Naive thymus-derived CD4-positive, alpha-beta T cell (primary cell): Measurements from ENCODE around the gene EIF2AK2. TPM values are rescaled to one million over a fixed set of nuclear protein-coding genes. Genes with fewer than 3 reads are reported as not detected.

Experiments used
- ATAC-seq: fragments of 150-1000 bp; cut with Tn5 transposase; 2 replicates; pipeline ENCODE4 v1.10.0; 2021; ENCODE audit warnings: mild to moderate bottlenecking, moderate library complexity
- CTCF ChIA-PET: fragments of 350-600 bp; sonication (Branson Sonifier 250); formaldehyde crosslinking; loops from one replicate; lab custom pipeline; 2021; ENCODE audit warnings: antibody characterized with exemption; lab: Charles Lee
- POLR2A ChIA-PET: fragments of 350-600 bp; sonication (Branson Sonifier 250); formaldehyde crosslinking; loops from one replicate; lab custom pipeline; 2021; ENCODE audit warnings: antibody characterized with exemption, inconsistent platforms; lab: Charles Lee
- DNase-seq, 9 donors: peaks; one replicate each; pipeline versions ENCODE4 v3.0.0 to v3.0.0-alpha.2; 2020 to 2022; ENCODE audit warnings: mixed read lengths in 1 of 9
- H3K27ac ChIP-seq: one replicate; pipeline ENCODE4 v1.7.0; 2013; ENCODE audit warnings: mild to moderate bottlenecking, low read depth, low read length, moderate library complexity
- H3K27me3 ChIP-seq, 2 donors: one replicate each; pipeline ENCODE4 v1.7.0; 2013; ENCODE audit warnings: low read length in 2 of 2, mild to moderate bottlenecking in 2 of 2, moderate library complexity in 2 of 2; ENCODE audit not compliant: control insufficient read depth in 2 of 2, insufficient read depth in 2 of 2
- H3K36me3 ChIP-seq, 3 experiments: 1 replicate in 2 of 3; 2 replicates in 1 of 3; pipeline ENCODE4 v1.7.0; 2013; ENCODE audit warnings: low read length in 3 of 3, mild to moderate bottlenecking in 3 of 3, moderate library complexity in 1 of 3; ENCODE audit not compliant: insufficient read depth in 3 of 3, control insufficient read depth in 2 of 3
- H3K4me1 ChIP-seq, 2 donors: one replicate each; pipeline ENCODE4 v1.7.0; 2013; ENCODE audit warnings: low read length in 2 of 2, mild to moderate bottlenecking in 2 of 2, moderate library complexity in 1 of 2; ENCODE audit not compliant: control insufficient read depth in 2 of 2, insufficient read depth in 2 of 2
- H3K4me3 ChIP-seq: 2 replicates; pipeline ENCODE4 v1.7.0; 2013; ENCODE audit warnings: mild to moderate bottlenecking, low read length
- H3K9me3 ChIP-seq, 3 experiments: 1 replicate in 2 of 3; 2 replicates in 1 of 3; pipeline ENCODE4 v1.7.0; 2013; ENCODE audit warnings: low read length in 3 of 3; ENCODE audit not compliant: control insufficient read depth in 2 of 3
- H3K27ac Mint-ChIP-seq, 9 donors: one replicate each; pipeline ENCODE4 v1.8.0; 2020 to 2022; ENCODE audit warnings: mixed read lengths in 9 of 9, mild to moderate bottlenecking in 8 of 9, moderate library complexity in 5 of 9, inconsistent platforms in 2 of 9
- H3K27me3 Mint-ChIP-seq, 5 donors: one replicate each; pipeline ENCODE4 v1.8.0; 2021 to 2022; ENCODE audit warnings: mixed read lengths in 5 of 5, mild to moderate bottlenecking in 1 of 5
- H3K36me3 Mint-ChIP-seq, 5 donors: one replicate each; pipeline ENCODE4 v1.8.0; 2020 to 2022; ENCODE audit warnings: mixed read lengths in 5 of 5, mild to moderate bottlenecking in 3 of 5, inconsistent platforms in 1 of 5
- H3K4me1 Mint-ChIP-seq, 7 donors: one replicate each; pipeline ENCODE4 v1.8.0; 2020 to 2022; ENCODE audit warnings: mixed read lengths in 7 of 7, mild to moderate bottlenecking in 3 of 7, inconsistent platforms in 1 of 7
- H3K4me3 Mint-ChIP-seq, 10 donors: one replicate each; pipeline ENCODE4 v1.8.0; 2020 to 2022; ENCODE audit warnings: mild to moderate bottlenecking in 10 of 10, mixed read lengths in 10 of 10, moderate library complexity in 6 of 10, inconsistent platforms in 2 of 10
- H3K9me3 Mint-ChIP-seq, 11 donors: one replicate each; pipeline ENCODE4 v1.8.0; 2020 to 2022; ENCODE audit warnings: mixed read lengths in 11 of 11, mild to moderate bottlenecking in 4 of 11, inconsistent platforms in 1 of 11, moderate library complexity in 1 of 11
- intact Hi-C, 2 donors: fragments of 100-400 bp; cut with micrococcal nuclease; formaldehyde crosslinking; loops; one replicate each; pipeline ENCODE4 v1.15.1; 2023
- polyA plus RNA-seq, 2 donors: library from polyadenylated mRNA; unstranded; fragments of 300-500 nt; fragmentation: Illumina TruSeq; gene quantifications; one replicate each; pipeline ENCODE4 v1.2.3, GENCODE V29; 2021
- total RNA-seq, 6 experiments: library from RNA in 5 of 6; stranded (reverse) in 5 of 6; gene quantifications; 1 replicate in 5 of 6; 2 replicates in 1 of 6; pipeline ENCODE4 v1.2.3 and lab custom pipeline; 2021 to 2026

The EIF2AK2 gene
- total and polyA plus RNA-seq, 7 experiments from 2014 or later: 20.4 to 91.9 (median 23.5) TPM

DNA sequence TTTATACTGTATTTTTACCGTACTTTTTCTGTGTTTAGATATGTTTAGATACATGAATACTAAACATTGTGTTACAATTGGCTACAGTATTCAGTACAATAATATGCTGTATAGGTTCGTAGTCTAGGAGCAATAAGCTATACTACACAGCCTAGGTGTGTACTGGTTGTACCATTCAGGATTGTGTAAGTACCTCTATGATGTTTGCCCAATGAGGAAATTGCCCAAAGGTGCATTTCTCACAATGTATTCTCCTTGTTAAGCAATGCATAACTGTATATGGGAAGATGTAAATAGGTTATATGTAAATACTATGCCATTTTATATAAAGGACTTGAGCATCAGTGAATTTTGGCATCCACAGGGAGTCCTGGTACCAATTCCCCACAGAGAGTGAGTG is 10.7 kb downstream of the EIF2AK2 start:
- ChIA-PET CTCF (no interaction called here), POLR2A (no interaction called here)
- H3K9me3 ChIP-seq: no peaks in the 10 kb centered on the region
- Mint-ChIP-seq H3K27me3 (no peaks in the 10 kb centered on the region), H3K4me1 (peaks cover 4 to 27% (median 21%) of the 10 kb centered on the region in 7 donors), H3K27ac (no peak overlapping the region), H3K4me3 (no peak overlapping the region), H3K9me3 (no peaks in the 10 kb centered on the region), H3K36me3 (peaks cover 8 to 36% (median 30%) of the 10 kb centered on the region in 5 donors)
- ATAC-seq: no peak
- peaks cover 0 to 32% (median 0%) of the 10 kb centered on the region in 3 experiments for H3K36me3 ChIP-seq
- H3K27me3 ChIP-seq: no peaks in the 10 kb centered on the region
- no peak overlapping the region for H3K4me3 ChIP-seq
- intact Hi-C loops: loop anchor here in 1 of 2 donors (5.0 kb wide), 1 partner anchor 39 kb away; no protein-coding TSS in a partner anchor
- H3K27ac ChIP-seq: no peak overlapping the region
- peaks cover 0 to 7% of the 10 kb centered on the region in 2 donors for H3K4me1 ChIP-seq
- no peak for DNase-seq

- H3K27ac Mint-ChIP-seq: no peak overlapping the region
- POLR2A ChIA-PET: no interaction called here
- Histone ChIP-seq H3K9me3 (no peaks in the 10 kb centered on the region), H3K27me3 (no peaks in the 10 kb centered on the region), H3K27ac (no peak overlapping the region), H3K4me3 (no peak overlapping the region), H3K4me1 (no peaks in the 10 kb centered on the region), H3K36me3 (peaks cover 0 to 50% (median 0%) of the 10 kb centered on the region in 3 experiments)
- H3K27me3 Mint-ChIP-seq: no peaks in the 10 kb centered on the region
- CTCF ChIA-PET: no interaction called here
- peaks cover 0 to 13% (median 6%) of the 10 kb centered on the region in 7 donors for H3K4me1 Mint-ChIP-seq
- peaks cover 14 to 50% (median 43%) of the 10 kb centered on the region in 5 donors for H3K36me3 Mint-ChIP-seq
- DNase-seq (no peak), ATAC-seq (no peak)
- H3K4me3 Mint-ChIP-seq: no peak overlapping the region
- H3K9me3 Mint-ChIP-seq: no peaks in the 10 kb centered on the region
- intact Hi-C loops: no loop called here
Observed at GRCh38 chr2:37143974-37144373, 12.8 kb downstream of the EIF2AK2 start.

DNA sequence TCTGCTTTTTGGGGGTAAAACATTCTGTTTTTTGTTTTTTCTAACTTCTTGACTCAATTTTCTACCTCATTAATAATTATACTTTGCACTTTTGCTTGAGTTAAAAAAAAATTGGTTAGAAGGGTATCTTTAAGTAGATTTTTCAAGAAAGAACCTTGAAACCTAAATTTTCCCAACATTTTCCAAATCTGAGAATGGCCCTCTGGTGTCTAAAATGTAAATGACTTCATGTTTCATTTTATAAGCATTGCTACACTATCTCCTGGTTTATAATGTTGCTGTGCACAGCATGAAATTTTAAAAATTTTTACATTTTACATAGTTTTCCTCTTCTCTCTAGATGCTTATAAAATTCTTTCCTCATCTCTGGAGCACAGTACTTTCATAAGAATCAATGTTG is 14.2 kb downstream of the EIF2AK2 start:
- Histone ChIP-seq H3K9me3 (no peaks in the 10 kb centered on the region), H3K27me3 (no peaks in the 10 kb centered on the region), H3K27ac (no peak overlapping the region), H3K4me1 (no peaks in the 10 kb centered on the region), H3K4me3 (no peak overlapping the region), H3K36me3 (peaks cover 0 to 55% (median 7%) of the 10 kb centered on the region in 3 experiments)
- Mint-ChIP-seq H3K4me3 (no peak overlapping the region), H3K27ac (no peak overlapping the region), H3K4me1 (peaks cover 0 to 4% (median 0%) of the 10 kb centered on the region in 7 donors), H3K27me3 (no peaks in the 10 kb centered on the region), H3K36me3 (peaks cover 14 to 44% (median 38%) of the 10 kb centered on the region in 5 donors), H3K9me3 (no peaks in the 10 kb centered on the region)
- ChIA-PET POLR2A (no interaction called here), CTCF (no interaction called here)
- DNase-seq: no peak
- intact Hi-C loops: no loop called here
- no peak for ATAC-seq

DNA sequence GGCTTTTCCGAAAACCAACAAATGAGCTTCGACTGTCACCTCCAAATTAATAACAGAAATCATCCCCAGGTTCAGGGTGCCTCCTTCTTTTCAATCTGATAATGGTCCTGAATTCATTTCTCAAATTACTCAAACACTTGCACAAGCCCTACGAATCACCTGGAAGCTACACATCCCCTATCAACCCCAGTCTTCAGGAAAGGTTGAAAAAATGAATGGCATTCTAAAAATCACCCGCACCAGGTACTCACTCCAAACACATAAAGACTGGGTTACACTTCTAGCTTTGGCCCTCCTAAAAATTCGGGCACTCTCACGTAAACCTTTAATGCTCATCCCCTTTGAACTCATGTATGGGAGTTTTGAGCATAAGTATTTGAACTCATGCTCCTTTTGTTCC is 23.9 kb downstream of the EIF2AK2 start:
- CTCF ChIA-PET: no interaction called here
- Mint-ChIP-seq H3K4me3 (no peak overlapping the region), H3K36me3 (peaks cover 37 to 59% (median 51%) of the 10 kb centered on the region in 5 donors), H3K9me3 (peaks cover 0 to 5% (median 0%) of the 10 kb centered on the region in 11 donors), H3K27ac (no peak overlapping the region), H3K27me3 (no peaks in the 10 kb centered on the region), H3K4me1 (peaks cover 0 to 22% (median 5%) of the 10 kb centered on the region in 7 donors)
- intact Hi-C loops: no loop called here
- Histone ChIP-seq H3K4me3 (no peak overlapping the region), H3K36me3 (peaks cover 10 to 79% (median 23%) of the 10 kb centered on the region in 3 experiments), H3K27ac (no peak overlapping the region), H3K27me3 (no peaks in the 10 kb centered on the region), H3K9me3 (no peaks in the 10 kb centered on the region), H3K4me1 (no peaks in the 10 kb centered on the region)
- DNase-seq (no peak), ATAC-seq (no peak)
- POLR2A ChIA-PET: no interaction called here

DNA sequence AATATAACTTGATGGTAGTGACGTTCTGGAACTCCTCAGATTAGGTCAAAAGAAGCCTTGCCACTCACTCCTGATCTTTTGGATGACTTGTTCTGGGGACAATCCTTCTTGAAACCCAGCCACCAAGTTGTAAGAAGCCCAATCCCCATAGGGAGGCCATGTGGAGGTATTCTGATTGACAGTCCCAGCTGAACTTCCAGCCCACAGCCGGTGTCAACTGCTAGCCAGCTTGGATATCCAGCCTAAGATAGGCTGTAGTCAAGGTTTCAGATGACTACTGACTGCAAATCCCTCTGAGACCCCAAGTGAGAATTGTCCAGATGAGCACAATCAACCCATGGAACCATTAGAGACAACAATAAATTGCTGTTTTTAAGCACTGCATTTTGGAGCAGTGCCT is 31.4 kb downstream of the EIF2AK2 start:
- H3K4me3 Mint-ChIP-seq: no peak overlapping the region
- Histone ChIP-seq H3K27ac (no peak overlapping the region), H3K9me3 (no peaks in the 10 kb centered on the region), H3K4me3 (no peak overlapping the region), H3K27me3 (no peaks in the 10 kb centered on the region), H3K4me1 (no peaks in the 10 kb centered on the region), H3K36me3 (peaks cover 0 to 36% (median 4%) of the 10 kb centered on the region in 3 experiments)
- peaks cover 0 to 16% (median 4%) of the 10 kb centered on the region in 7 donors for H3K4me1 Mint-ChIP-seq
- POLR2A ChIA-PET: no interaction called here
- no peak for ATAC-seq
- peaks cover 0 to 2% (median 0%) of the 10 kb centered on the region in 11 donors for H3K9me3 Mint-ChIP-seq
- CTCF ChIA-PET: no interaction called here
- no peak for DNase-seq
- peaks cover 10 to 63% (median 45%) of the 10 kb centered on the region in 5 donors for H3K36me3 Mint-ChIP-seq
- intact Hi-C loops: no loop called here
- no peaks in the 10 kb centered on the region for H3K27me3 Mint-ChIP-seq
- H3K27ac Mint-ChIP-seq: peak overlapping the region in 1 of 9 donors; percentile 1

DNA sequence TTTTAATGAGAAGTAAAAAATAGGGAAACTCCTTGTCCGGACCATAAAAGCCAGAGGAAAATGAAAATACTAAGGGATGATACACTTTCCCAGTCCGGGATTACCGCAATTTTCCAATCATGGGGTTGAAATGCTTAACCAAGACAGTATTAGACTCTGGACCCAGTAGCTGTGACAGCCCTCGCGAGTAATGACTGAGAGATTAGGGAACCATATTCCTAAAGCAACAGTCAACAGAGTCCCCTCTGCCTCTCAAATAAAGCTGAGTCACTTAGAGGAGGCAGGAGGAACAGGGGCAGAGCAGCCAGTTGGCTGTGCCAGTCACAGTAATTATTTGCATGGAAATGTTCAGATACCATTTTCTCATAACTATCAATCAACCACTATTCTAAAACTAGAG is 37.6 kb downstream of the EIF2AK2 start:
- intact Hi-C loops: no loop called here
- H3K27me3 Mint-ChIP-seq: no peaks in the 10 kb centered on the region
- H3K4me1 ChIP-seq: no peaks in the 10 kb centered on the region
- H3K9me3 Mint-ChIP-seq: no peaks in the 10 kb centered on the region
- no peak overlapping the region for H3K4me3 ChIP-seq
- H3K36me3 ChIP-seq: peaks cover 0 to 43% (median 8%) of the 10 kb centered on the region in 3 experiments
- peaks cover 0 to 12% (median 0%) of the 10 kb centered on the region in 7 donors for H3K4me1 Mint-ChIP-seq
- peaks cover 7 to 51% (median 29%) of the 10 kb centered on the region in 5 donors for H3K36me3 Mint-ChIP-seq
- ATAC-seq: no peak
- ChIA-PET CTCF (no interaction called here), POLR2A (no interaction called here)
- DNase-seq: no peak
- H3K27ac Mint-ChIP-seq: peak overlapping the region in 1 of 9 donors; percentile 26
- H3K27ac ChIP-seq: no peak overlapping the region
- no peaks in the 10 kb centered on the region for H3K27me3 ChIP-seq
- H3K9me3 ChIP-seq: no peaks in the 10 kb centered on the region
- H3K4me3 Mint-ChIP-seq: no peak overlapping the region

GRCh38 chr2:37117566-37117965 is 39.2 kb downstream of the EIF2AK2 start:
- Mint-ChIP-seq H3K27me3 (no peaks in the 10 kb centered on the region), H3K4me1 (peaks cover 0 to 12% (median 0%) of the 10 kb centered on the region in 7 donors), H3K9me3 (no peaks in the 10 kb centered on the region), H3K27ac (peak overlapping the region in 3 of 9 donors; percentile 9 to 28 (median 14)), H3K36me3 (peaks cover 7 to 44% (median 27%) of the 10 kb centered on the region in 5 donors), H3K4me3 (no peak overlapping the region)
- Histone ChIP-seq H3K27me3 (no peaks in the 10 kb centered on the region), H3K36me3 (peaks cover 0 to 42% (median 8%) of the 10 kb centered on the region in 3 experiments), H3K9me3 (no peaks in the 10 kb centered on the region), H3K27ac (no peak overlapping the region), H3K4me3 (no peak overlapping the region), H3K4me1 (no peaks in the 10 kb centered on the region)
- DNase-seq (no peak), ATAC-seq (no peak)
- intact Hi-C loops: no loop called here
- ChIA-PET POLR2A (no interaction called here), CTCF (no interaction called here)
